Activated B cell treated with CpG ODN at 0.5 μM for 24 hours (primary cell): ENCODE measurements around the gene ADCK2. TPM values are rescaled to one million over a fixed set of nuclear protein-coding genes. Genes with fewer than 3 reads are reported as not detected.

ENCODE experiments used
- total RNA-seq: library from RNA; stranded (reverse); gene quantifications from 2 replicates; pipeline ENCODE4 v1.2.3, GENCODE V29; 2022

Gene ADCK2
- total RNA-seq, 1 donor from 2014 or later = 19.1 TPM

Other genes starting within 250 kb of the ADCK2 start
- gene MKRN1, start 193.4 kb upstream of the ADCK2 start, total RNA-seq = 94.3 and 99.9 TPM in 2 replicates
- not detected in 2 replicates for gene DENND2A, start 32.1 kb upstream of the ADCK2 start, total RNA-seq
- 140 and 168 TPM in 2 replicates for gene NDUFB2, start 23.8 kb downstream of the ADCK2 start, total RNA-seq